Dedifferentiated amniotic fluid mesenchymal stem cell (primary cell): ENCODE measurements around the gene MRPS18B.

ENCODE experiments used
- DNase-seq: peaks from one replicate; pipeline ENCODE4 v3.0.0-alpha.2; 2016; ENCODE audit errors: extremely low spot score

MRPS18B gene

DNA sequence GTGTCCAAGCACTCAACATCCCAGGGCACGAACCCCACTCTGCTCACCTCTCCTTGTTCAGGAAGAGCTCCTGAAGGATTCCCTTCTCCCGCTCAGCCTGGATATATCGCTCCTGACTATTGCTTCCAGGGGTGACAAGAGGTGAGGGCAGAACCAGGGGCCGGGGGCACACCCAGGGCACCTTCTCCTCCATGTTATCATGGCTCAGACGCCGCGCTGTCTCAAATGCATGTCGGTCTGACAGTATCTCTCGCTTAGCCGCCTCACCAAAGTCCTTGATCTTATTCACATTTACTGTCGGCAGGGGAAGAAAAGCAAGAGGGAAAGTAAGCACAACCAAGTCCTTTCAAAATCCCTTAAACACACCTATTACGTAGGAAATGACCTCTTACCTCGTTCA is 13.7 kb upstream of the MRPS18B start:
- no peak for DNase-seq

GRCh38 chr6:30610065-30610464 is 7.6 kb upstream of the MRPS18B start:
- no peak for DNase-seq

GRCh38 chr6:30611150-30611855 is 6.3 kb upstream of the MRPS18B start:
- DNase-seq, result no peak

- DNase-seq, result no peak
Observed at GRCh38 chr6:30611856-30612194, 5.8 kb upstream of the MRPS18B start.

DNA sequence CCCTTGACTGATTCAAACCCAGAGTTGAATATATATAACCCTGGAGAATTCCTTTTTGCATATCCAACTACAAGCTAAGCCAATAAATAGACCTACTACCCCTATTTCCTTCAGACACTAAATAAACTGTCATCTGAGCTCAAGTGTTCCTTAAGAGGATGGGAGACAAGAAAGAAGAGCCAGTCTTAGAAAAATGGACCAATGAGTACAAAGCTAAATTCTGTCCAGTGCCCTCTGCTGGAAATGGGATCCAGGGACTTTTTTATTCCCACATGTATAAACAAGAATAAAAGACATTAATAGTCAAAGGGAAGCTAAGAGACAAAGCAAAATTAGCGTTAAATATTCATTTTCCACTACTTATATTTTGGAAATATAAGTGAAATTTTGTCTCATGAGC is 5.4 kb upstream of the MRPS18B start:
- peak; percentile 52 for DNase-seq

DNA sequence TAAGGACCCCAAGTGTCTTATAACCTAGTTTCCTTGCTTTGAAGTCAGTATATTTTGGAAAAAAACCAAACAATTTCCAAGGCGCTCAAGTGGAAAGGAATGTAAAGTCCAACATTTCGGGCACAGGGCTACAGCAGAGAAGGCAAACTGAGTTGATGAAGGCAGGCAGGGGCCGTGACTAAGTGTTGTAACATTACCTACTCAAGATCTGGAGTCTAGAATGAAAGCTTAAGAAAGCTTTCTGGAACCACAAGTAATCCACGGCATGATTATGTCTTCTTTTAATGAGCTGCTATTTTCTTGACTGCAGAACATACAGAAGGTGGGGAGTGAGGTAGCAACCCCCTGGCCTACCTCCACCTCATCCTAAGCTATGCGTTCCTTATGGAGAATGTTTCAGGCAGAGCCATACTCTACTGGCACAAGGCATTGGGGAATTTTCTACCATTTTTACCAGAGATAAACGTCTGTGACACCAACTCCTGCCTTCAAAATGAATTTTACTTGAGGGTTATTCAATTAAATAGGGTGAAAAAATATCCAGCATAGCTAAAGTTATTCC is 4.9 kb upstream of the MRPS18B start:
- peak; percentile 43 for DNase-seq

DNA sequence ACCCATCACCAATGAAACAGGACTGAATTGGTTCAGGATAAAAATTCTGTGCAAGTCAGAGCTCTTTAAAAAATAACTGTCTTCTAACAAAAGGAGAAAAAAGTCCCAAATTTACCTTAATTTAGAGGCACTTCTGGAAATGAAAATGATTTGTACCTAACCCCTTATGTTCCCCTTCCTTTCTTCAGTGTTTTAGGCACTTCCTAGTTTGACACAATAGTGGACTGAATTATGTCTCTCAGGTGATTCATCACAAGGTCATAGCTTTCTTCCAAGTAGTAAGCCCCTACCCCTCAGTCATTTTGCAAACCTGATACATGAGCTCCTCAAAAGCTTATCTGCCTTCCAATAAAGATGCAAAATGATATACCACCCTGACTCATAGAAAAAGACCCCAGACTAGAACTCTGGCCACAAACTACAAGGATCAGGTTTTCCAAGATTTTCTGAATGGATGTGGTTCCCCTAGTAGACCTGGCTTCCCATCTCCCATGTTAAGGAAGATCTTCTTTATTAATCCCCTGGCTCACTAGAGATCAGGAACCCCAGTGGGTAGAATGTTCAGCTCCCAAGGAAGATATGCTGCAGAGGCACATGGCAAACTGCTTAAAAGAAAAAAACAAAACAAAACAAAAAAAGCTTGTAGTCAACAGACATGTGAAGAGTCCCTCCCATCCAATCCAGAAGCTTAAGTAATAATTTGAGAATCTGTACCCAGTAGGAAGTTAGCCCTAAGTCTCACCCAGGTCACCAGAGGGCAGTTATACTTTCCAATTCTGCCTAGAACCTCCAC is 4.2 kb upstream of the MRPS18B start:
- no peak for DNase-seq

- DNase-seq, result no peak
Observed at GRCh38 chr6:30614044-30614842, 3.4 kb upstream of the MRPS18B start.

DNA sequence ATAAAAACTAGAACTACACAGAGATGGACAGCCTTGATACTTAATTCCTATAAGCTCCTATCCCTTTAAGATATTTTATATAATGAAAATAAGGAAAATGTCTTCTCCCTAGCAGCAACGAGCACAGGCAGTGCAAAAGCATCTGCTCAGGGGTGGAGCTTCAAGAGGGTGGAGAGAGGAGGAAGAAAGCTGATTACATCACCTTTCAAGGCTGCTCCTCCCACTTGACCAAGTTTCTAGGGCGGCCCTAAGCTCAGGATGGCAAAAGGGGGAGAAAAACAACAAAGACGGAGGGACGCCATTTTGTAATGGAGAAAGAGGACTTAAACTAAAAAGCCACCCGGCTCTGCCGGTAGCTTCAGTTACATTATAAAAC is 2.8 kb upstream of the MRPS18B start:
- peak; percentile 98 for DNase-seq

DNA sequence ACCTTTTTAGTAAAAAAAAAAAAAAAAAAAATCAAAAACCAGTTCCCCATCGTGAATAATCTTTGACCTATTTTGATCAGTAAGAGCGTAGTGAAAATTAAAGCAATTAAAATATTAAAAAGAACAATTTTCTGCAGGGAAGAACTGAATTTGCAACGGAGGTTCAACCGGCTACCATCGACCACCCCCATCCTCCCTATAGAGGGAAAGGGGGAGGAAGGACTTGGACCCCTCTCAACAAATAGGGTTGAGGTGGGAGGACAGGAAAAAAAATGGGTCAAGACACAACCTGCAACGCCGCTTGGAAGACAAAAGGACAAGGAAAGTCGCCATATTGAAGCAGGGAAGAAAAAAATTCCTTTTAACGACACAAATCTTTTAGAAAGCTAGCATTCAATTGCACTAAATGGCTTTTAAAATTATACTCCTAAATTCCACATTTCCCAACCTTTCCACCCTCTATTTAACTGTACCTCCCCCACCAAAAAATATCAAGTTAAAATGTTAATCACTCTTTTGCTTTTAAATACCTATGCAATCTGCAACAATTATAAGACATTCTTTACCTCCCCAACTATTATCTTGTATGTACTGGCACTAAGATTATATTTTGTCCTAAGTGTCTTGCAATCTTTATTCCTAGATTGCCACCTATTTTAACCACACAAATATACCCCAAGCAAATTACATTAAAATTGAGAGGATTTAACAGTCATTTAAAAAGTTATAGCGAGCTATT is 2.3 kb upstream of the MRPS18B start:
- peak; percentile 40 for DNase-seq

GRCh38 chr6:30615958-30616810 is 1.5 kb upstream of the MRPS18B start:
- DNase-seq, result no peak

DNA sequence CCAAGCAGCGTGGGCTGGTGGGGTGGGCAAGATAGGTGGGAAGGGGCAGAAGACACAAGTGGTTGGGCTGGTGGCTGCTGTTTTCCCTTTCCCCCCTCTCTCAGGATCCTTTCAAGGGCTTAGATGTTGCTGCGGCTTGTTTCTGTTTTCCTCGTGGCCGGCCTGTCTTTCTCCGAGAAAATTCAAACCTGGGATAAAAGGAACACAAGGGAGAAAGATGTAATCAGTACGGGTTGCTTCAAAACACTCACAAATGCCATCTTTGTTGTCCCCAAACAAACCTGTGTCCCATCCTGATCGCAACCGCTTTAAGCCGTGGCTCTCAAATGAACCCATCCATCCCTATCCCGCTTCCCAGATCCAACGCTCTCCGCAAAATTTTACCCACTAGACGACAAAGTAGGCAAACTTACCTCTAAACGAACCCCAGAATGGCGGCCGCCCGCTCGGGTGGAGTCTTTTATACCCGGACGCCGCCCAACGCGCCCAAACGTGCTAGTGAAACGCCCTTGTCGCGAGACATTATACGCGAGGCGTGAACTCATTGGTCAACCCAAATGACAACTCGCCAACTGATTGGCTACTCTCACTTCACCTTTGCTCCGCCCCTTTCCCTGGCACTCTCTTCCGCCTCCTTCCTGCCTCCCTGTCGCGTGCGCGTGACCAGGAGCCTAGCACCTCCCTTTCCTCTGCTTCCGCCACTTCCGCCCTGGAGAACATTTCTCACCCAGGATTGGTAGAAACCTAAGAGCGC is 652 bp upstream of the MRPS18B start, which contains the start of gene PPP1R10:
Gene PPP1R10 (minus strand): TSS at position 433 of the 754 bp plus-strand sequence. CDS start 7,299 bp downstream, outside the sequence.
- peak; percentile 100 for DNase-seq

- no peak for DNase-seq
Observed at GRCh38 chr6:30618270-30618797, 694 bp downstream of the MRPS18B start.

- DNase-seq, result no peak
Observed at GRCh38 chr6:30619561-30619960, 1.9 kb downstream of the MRPS18B start.

GRCh38 chr6:30625511-30625910 is 7.9 kb downstream of the MRPS18B start:
- no peak for DNase-seq

DNA sequence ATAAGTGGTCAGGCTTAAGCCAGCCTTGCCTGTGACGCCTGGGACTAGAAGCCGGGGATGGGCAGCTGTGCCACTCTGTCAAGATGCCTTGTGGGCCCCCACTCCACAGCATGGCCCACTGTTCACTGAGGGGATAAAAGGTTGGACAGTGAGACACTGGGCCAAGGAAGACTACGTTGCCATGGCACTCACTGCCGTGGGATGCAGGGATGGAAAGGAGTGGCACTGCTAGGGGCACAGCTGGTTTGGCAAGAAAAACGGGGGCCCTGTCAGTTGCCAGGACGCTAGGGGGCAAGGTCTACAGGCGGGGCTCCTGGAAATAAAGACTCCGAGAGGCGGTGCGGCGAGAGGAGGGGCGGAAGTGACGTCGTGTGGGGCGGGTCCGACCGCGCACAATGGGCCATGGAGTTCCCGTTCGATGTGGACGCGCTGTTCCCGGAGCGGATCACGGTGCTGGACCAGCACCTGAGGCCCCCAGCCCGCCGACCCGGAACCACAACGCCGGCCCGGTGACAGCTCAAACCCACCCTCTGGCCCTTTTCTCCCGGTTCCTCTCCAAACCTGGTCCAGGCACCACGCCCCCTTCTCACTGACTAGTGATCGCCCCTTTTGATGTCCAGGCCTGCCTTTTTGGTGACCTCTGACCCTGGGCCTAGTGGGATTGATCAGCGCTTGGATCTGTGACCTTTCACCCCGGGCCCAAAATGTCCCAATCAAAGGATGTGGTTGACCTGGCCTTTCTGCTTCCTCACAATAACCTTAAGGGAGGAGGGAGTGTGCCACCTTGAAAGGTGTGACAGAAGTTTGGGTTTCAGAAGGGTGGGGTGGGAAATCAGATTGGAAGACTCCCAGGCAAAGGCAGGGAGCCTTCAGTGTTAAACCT is 9.1 kb downstream of the MRPS18B start, which contains the start of gene ATAT1:
Gene ATAT1 (plus strand): TSS at position 391 of the 883 bp plus-strand sequence.
- peak; percentile 77 for DNase-seq

DNA sequence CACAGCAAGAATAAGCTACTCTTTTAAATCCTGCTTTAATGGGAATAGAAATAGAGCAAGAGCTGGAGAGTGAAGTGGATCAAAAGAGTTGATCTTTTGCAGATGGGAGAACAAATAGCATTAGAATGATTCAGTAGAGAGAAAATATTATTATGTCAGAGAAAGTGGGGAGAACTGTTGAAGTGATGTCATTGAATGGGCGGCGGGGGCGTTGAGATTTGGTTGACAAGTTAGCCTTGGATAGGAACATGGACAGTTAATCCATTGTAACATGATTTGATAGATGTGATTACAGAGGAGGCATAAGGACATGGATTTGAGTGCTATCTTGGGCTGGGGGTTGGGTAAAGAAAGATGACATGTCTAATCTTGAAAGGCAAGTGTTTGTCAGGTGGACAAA is 18.2 kb downstream of the MRPS18B start:
- DNase-seq, result no peak

DNA sequence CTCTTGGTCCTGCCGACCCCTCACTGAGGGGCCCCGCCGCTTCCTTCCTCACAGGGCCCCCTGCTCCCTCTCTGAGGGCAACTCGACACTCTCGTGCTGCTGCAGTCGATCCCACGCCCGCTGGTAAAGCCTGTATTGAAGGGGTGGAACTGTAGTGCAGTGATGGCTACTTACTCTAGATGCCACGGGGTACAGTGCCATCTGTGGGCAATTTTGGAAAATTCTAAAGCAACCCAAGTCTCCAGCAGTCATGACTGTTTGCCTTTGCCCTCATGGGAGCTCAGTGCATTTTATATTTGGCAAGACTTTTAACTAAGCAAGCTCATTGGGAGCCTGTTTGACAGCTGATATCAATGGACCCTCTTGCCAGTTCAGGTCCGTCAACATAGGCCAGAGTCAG is 22.8 kb downstream of the MRPS18B start:
- DNase-seq, result no peak
